Medulla oblongata (tissue), 1 donor: ENCODE data around the gene ZNF274.
"Not testable (repeated sequence)": the region's sequence is repeated elsewhere in the genome, so short reads cannot be mapped to it uniquely, and the experiment has no call there.

Experiments used
- DNase-seq: peaks from one replicate; pipeline ENCODE4 v3.0.0-alpha.2; 2015; ENCODE audit errors: extremely low spot score

Gene ZNF274

GRCh38 chr19:58212336-58213074 is 29.6 kb downstream of the ZNF274 start:
- no peak for DNase-seq

- DNase-seq = no peak
Measured at GRCh38 chr19:58213075-58213369, 30.2 kb downstream of the ZNF274 start.

GRCh38 chr19:58217069-58217481 is 34.2 kb downstream of the ZNF274 start:
- DNase-seq = no peak

DNA sequence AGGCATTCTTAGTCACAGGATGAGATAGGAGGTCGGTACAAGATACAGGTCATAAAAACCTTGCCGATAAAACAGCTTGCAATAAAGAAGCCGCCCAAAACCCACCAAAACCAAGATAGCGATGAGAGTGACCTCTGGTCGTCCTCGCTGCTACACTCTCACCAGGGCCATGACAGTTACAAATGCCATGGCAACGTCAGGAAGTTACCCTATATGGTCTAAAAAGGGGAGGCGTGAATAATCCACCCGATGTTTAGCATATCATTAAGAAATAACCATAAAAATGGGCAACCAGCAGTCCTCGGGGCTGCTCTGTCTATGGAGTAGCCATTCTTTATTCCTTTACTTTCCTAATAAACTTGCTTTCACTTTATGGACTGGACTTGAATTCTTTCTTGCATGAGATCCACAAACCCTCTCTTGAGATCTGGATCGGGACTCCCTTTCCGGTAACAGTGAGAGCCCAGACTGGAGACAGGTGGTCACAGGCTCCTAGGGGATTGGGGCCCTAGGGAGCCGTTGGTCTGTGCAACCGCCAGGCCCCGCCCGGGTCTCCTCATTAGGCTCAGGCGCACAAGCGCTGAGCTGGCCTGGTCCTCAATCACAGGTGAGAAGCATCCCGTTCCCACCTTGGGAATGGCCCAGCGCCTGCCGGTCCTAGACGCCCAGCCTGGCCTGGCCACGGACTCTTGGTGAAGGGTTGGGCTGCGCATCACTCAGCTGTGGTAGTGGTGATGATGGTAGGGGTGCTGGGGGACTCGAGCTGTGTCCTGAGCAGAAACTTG is 34.9 kb downstream of the ZNF274 start:
- DNase-seq = no peak

DNA sequence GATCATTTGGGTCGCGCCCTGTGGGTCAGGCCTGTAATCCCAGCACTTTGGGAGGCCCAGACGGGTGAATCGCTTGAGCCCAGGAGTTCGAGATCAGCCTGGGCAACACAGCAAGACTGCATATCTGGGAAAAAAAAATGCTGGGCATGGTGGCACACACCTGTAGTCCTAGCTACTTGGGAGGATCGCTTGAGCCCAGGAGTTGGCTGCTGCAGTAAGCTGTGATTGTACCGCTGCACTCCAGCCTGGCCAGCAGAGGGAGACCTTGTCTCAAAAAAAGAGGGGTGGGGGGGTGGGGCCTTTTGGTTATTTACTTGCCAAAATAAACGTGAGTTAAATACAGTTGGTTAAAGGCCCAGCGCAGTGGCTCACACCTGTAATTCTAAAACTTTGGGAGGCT is 36.0 kb downstream of the ZNF274 start:
- DNase-seq = no peak

GRCh38 chr19:58227964-58228584 is 45.2 kb downstream of the ZNF274 start:
- DNase-seq = no peak

- DNase-seq = peak; percentile 55
Measured at GRCh38 chr19:58228585-58229254, 45.9 kb downstream of the ZNF274 start, which contains the start of gene ZNF544. Gene ZNF544 (plus strand): TSS chr19:58228914. CDS start chr19:58244024, 15,110 bp downstream.

DNA sequence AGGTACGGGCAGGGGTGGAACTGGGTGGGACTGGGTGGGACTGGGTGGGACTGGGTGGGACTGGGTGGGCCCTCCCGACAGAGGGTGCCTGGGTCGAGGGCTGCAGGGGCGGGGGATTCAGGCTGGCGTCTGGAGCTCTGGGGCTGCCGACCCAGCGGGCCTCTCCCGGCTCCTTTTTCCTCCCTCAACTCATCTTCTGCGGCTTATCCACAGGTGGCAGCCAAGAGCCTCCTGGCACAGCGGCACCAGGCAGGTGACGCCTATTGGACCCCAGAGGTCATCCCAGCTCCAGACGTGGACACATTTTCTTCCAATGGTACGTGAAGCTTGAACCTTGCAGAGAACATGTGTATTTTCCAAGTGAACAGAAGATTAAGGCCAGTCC is 46.4 kb downstream of the ZNF274 start:
- DNase-seq = peak; percentile 16

- no peak for DNase-seq
Measured at GRCh38 chr19:58237324-58237723, 54.5 kb downstream of the ZNF274 start.

DNA sequence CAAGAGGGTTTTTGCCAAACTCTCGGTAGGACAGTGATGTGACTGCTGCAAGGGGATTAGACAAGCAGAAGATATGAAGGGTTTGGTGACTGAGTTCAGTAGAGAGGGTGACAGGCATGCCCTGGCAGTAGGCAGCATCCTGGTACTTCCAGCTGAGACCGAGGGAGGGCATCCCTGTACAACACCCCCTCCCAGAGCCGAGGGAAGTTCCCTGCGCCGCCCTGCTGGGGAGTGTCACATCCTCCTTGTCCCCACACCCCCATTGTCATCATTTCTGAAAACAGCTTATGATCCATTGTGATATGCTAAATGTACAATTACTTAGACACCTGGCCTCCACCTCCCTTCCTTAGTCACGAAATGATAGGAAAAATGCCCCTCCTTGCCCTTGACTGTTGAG is 60.5 kb downstream of the ZNF274 start:
- no peak for DNase-seq

DNA sequence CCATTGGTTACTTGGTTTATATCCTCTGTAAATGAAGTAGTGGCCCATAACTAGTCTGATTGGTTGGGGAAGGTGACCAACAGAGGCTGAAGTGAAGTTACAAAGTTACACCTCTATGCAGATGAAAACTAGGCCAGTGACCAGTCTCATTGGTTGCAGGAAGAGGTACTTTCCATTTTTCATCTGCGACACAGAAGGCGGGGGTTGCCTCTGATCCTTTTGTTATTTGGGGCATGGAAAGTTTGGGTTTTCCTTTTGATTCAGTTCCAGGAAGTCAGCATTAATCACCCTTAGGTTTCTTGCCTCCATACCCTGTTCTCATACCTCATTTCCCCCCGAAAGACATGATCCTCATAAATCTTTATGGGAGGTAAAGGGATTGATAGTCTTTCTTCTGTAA is 66.0 kb downstream of the ZNF274 start:
- DNase-seq = no peak

GRCh38 chr19:58252102-58252685 is 69.3 kb downstream of the ZNF274 start:
- DNase-seq = no peak

GRCh38 chr19:58258259-58258658 is 75.4 kb downstream of the ZNF274 start:
- not testable (repeated sequence) for DNase-seq

GRCh38 chr19:58261600-58261967 is 78.7 kb downstream of the ZNF274 start:
- no peak for DNase-seq

DNA sequence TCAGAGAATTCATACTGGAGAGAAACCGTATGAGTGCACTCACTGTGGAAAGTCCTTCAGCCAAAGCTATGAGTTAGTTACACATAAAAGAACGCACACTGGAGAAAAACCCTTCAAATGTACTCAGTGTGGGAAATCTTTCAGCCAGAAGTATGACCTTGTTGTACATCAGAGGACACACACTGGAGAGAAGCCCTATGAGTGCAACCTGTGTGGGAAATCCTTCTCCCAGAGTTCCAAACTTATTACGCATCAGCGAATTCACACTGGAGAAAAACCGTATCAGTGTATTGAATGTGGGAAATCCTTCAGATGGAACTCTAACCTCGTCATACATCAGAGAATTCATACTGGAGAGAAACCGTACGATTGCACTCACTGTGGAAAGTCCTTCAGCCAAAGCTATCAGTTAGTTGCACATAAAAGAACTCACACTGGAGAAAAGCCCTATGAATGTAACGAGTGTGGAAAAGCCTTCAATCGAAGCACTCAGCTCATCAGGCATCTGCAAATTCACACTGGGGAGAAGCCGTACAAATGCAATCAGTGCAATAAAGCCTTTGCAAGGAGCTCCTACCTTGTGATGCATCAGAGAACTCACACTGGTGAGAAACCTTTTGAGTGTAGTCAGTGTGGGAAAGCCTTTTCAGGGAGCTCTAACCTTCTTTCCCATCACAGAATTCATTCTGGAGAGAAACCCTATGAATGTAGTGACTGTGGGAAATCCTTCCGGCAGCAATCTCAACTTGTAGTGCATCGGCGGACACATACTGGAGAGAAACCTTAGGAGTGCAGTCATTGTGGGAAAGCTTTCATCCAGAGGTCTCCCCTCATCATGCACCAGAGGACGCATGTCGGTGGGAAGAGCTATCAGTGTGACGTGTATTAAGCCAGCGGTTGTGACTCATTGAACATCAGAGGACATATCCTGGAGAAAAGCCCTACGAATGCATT is 79.4 kb downstream of the ZNF274 start:
- no peak for DNase-seq

GRCh38 chr19:58262922-58263296 is 80.0 kb downstream of the ZNF274 start:
- DNase-seq = no peak
